Left renal pelvis (tissue), 4 donors: Measurements from ENCODE around the gene TCEAL1. TPM values are rescaled to one million over a fixed set of nuclear protein-coding genes. Genes with fewer than 3 reads are reported as not detected.
"Not testable (repeated sequence)": the region's sequence is repeated elsewhere in the genome, so short reads cannot be mapped to it uniquely, and the experiment has no call there.

ENCODE experiments used
- DNase-seq, 4 donors: peaks; one replicate each; pipeline ENCODE4 v3.0.0-alpha.2; 2013; ENCODE audit warnings: low read depth in 4 of 4, low spot score in 3 of 4
- polyA plus RNA-seq, 4 donors: library from polyadenylated mRNA; unstranded; fragments of 120-200 nt; gene quantifications; one replicate each; pipeline ENCODE4 v1.2.1, GENCODE V29; 2013; ENCODE audit not compliant: insufficient read length in 4 of 4

The TCEAL1 gene
- 10 to 100 TPM; 26.6 to 35.9 (median 31.5) TPM for polyA plus RNA-seq

- DNase-seq = peak in 2 of 4 donors; percentile 27 to 50
Measured at GRCh38 chrX:103628386-103629317, at the start of gene TCEAL1. Gene TCEAL1, plus strand, starts transcription at chrX:103628975. Its CDS starts 942 bp downstream, at chrX:103629917.

DNA sequence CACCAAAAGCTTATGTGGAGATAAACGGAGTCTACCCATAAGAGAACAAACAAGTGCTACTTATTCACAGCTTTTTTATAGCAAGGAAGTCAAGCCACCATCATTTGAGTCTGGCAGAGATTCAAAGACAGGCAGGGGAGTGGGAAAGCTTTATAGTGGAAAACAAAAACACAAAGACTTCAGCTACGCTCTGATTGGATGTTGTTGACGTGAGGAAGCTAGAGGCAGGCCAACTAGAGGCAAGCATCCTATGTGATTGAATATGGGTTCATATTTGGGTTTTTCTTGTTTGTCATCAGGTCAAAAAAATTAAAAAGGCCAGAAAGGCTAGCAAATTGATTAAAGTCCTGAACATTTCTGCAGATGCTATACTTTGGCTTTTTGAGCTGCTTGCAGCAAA is 44.2 kb upstream of the TCEAL1 start:
- DNase-seq = no peak

- DNase-seq = no peak
Measured at GRCh38 chrX:103585411-103586313, 43.1 kb upstream of the TCEAL1 start, which contains the start of gene TCEAL4. Gene TCEAL4, plus strand, starts transcription at chrX:103585515. Its CDS starts 1,161 bp downstream, at chrX:103586676.

DNA sequence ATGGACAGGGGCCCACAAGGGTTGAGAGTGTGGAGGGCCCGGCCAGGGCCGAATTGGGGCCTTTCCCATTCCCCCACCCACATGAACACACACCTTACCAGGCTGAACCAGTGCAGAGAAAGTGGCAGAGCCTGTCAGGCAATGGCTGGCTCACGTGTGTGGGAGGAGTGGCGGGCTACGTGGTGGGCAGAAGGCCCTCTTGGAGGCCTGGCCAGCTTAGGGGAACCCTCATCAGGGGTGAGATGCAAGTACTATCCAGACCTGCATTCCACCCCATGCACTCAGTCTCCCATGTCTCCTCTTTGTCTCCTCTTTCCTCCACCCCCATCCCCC is 42.5 kb upstream of the TCEAL1 start:
- DNase-seq = no peak

- DNase-seq = no peak
Measured at GRCh38 chrX:103586659-103587058, 42.1 kb upstream of the TCEAL1 start.

DNA sequence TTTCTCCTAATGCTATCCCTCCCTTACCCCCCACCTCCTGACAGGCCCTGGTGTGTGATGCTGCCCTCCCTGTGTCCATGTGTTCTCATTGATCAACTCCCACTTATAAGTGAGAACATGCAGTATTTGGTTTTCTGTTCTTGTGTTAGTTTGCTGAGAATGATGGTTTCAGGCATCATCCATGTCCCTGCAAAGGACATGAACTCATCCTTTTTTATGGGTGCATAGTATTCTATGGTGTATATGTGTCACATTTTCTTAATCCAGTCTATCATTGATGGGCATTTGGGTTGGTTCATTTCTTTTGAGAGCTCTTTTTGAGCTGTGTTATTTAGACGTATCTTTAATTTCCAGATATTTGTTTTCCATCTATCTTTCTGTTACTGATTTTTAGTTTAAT is 36.5 kb upstream of the TCEAL1 start:
- not testable (repeated sequence) for DNase-seq

DNA sequence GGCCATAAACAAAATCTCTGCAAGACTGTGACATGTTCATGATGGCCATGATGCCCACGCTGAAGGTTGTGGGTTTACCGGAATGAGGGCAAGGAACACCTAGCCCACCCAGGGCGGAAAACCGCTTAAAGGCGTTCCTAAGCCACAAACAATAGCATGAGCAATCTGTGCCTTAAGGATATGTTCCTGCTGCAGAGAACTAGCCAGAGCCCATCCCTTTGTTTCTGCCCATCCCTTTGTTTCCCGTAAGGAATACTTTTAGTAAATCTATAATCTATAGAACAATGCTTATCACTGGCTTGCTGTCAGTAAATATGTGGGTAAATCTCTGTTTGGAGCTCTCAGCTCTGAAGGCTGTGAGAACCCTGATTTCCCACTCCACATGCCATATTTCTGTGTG is 33.6 kb upstream of the TCEAL1 start:
- not testable (repeated sequence) for DNase-seq

GRCh38 chrX:103607364-103608305 is 21.1 kb upstream of the TCEAL1 start, which contains the start of gene TCEAL3:
Gene TCEAL3, plus strand, starts transcription at chrX:103607963. Its CDS starts 1,102 bp downstream, at chrX:103609065.
- DNase-seq = no peak

DNA sequence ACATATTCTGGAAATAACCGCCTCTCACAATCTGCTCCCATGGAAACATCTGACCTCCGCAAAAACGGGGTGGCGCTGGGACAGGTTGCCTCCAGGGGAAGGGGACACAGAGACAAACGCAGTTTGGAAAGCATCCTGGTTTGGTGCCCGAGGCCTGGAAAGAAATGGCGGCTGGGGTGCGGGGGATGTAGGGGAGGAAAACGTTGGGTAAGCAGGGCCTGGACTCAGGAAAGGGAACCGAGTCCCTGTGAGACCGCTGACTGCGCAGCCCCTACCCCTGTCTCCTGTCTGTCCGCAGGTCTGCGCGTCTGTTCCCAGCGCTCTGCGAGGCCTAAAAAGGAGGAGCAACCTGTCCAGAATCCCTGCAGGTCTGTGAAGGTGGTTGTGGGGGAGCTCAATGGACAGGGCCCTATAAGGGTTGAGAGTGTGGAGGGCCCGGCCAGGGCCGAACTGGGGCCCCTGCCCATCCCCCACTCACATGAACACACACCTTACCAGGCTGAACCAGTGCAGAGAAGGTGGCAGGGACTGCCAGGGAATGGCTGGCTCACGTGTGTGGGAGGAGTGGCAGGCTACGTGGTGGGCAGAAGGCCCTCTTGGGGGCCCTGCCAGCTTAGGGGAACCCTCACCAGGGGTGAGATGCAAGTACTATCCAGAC is 20.3 kb upstream of the TCEAL1 start:
- no peak for DNase-seq

GRCh38 chrX:103610282-103610681 is 18.5 kb upstream of the TCEAL1 start:
- no peak for DNase-seq

DNA sequence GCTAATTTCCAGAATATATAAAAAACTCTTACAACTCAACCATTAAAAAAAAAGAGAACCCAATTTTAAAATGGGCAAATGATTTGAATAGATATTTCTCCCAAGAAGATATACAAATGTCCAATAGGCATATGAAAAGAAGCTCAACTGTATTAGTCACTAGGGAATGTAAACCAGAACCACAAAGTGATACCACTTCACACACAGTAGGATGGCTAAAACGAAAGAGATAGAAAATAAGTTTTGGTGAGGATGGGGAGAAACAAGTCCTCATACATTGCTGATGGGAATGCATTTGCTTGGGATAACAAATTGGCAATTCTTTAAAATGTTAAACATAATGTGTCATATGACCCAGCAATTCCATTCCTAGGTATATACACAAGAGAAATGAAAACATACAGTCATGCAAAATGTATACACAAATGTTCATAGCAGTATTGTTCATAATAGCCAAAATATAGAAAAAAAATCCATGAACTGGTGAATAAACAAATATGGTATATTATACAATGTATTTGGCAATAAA is 15.3 kb upstream of the TCEAL1 start:
- no peak for DNase-seq

DNA sequence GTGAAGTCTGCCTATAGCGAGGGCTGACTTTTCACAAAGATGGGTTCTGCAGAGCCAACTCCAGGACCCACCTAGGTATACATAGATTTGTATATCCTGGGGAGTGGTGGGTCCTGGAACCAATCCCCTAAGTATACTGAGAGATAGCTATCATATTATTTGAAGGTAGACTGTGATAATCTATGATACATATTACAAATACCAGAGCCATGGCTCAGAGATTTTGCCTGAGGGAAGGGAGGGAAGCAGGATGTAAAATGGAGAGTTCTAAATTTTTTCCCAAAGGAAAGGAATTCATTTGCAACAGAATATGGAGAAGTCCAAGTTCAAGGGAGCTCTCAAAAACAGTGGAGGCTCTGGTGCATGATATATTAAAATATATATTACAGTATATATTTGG is 13.8 kb upstream of the TCEAL1 start:
- DNase-seq = no peak

DNA sequence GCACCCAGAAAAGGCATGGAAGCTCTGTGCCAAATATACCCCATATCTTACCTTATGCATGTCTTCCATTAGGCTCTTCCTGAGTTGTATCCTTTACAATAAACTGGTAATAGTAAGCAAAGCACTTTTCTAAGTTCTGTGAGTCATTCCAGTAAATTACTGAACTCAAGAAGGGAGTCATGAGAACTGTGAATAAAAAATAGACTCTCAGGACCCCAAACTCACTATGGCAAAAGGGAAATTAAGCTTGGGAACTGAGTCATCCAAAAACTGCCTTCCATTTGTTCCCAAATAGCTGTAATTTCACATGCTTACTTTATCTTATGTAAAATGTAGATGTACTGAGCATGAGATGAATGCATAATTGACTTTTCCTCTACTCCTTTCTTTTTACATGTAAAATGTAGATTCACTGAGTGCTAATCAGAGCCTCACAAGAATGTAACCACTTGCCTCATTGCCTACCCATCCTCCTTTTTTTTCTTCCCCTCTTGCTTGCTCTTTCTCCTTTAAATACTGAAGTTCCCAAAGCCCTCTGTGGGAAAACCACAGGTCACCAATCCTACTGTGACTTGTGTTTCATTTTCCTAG is 12.9 kb upstream of the TCEAL1 start:
- DNase-seq = no peak

DNA sequence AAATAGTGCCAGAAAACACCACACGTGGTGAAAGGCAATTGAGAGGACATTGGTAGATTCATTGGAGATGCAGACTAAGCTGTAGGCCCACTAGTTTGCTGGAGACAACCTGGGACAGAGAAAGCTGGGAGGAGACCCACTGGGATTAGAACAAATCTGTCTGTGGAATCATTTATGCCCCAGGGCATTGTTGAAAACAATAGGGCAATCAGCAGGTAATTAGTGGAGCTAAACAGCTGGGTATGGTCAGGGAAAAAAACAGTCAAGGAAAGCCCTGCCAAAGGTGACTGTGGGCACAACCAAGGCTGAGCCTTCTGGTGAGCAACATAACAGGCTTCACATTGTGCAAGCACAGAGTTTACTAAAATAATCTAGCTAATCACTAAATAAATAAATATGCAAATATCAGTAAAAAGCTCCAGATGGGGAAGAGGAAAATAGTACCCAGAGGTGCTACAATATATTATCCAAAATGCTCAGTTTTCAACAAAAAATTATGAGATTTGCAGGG is 12.0 kb upstream of the TCEAL1 start:
- DNase-seq = no peak

GRCh38 chrX:103624111-103624510 is 4.7 kb upstream of the TCEAL1 start:
- DNase-seq = no peak

DNA sequence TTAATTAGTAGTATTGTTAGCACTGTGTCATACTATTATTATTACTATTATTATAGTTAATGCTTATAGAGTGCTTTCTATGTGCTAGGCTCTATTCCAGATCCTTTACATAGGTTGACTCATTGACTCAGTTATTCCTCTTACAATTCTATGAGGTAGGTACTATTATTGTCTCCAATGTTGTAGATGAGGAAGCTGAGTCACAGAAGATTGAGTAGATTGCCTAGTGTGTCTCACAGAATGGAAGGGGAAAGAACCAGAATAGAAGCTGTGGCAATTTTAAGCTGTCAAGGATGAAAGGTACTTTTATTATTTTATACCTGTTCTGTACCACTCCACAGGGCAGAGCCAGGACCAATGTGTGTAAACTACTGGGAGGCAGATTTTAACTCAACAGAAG is 1.9 kb upstream of the TCEAL1 start:
- no peak for DNase-seq

GRCh38 chrX:103629318-103630170 is 769 bp downstream of the TCEAL1 start:
- peak in 3 of 4 donors; percentile 60 to 65 (median 60) for DNase-seq

DNA sequence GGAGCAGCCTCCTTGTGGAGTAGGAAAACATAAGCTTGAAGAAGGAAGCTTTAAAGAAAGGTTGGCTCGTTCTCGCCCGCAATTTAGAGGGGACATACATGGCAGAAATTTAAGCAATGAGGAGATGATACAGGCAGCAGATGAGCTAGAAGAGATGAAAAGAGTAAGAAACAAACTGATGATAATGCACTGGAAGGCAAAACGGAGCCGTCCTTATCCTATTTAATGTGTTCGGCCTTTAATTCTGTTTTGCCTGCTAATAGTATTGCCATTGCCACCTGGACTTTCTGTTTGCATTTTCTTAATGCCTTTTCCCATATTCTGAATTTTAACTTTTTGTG is 1.4 kb downstream of the TCEAL1 start:
- DNase-seq = no peak
